Stimulated activated CD4-positive, alpha-beta T cell treated with anti-CD3 and anti-CD28 coated beads, Interleukin-1b, Interleukin-23, amount 100 ng/mL, for 4 hours (primary cell): Measurements from ENCODE around the gene DPYSL3.

Experiments used
- DNase-seq, 2 donors: peaks; one replicate each; pipeline ENCODE4 v3.0.0-alpha.2; 2020; ENCODE audit warnings: low read depth in 2 of 2

The DPYSL3 gene

DNA sequence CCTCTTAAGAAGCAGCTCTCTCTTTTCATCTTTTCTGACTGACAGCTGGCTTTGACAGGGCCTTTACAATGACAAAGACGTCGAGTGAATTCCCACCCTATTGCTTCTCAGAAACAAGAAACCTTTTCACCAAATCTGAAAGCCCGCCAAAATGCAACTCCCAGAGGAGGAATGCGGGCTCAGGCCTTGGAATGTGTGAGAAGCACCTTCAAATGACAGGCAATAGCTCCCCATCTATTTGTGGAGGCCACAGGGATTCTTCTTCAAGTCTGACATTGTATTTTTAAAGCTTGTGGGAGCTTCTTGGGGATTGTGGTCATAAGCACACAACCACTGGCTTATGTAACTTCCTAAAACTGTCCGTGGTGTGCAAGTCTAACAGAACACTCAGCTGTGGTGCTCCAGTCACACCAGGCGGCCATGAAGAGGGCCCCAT, 72.7 kb downstream of the DPYSL3 start:
- no peak for DNase-seq

DNA sequence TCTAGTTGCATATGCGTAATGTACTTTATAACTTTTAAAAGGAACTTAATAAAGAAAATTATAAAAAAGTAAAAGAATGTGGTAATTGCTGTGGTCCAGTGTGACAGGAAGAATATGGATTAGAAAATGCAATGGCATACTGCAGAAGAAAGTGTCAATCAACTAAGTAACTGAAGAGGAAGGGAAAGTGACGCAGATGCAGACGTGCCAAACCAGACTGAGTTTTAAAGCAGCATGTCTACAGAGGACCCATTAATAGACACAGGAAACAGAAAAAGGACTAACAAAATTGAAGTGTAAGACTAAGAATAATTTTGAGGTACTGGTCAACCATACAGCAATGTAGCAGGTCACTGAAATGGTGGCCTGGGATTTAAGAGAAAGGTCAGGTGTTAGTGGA, 73.3 kb downstream of the DPYSL3 start:
- no peak for DNase-seq

DNA sequence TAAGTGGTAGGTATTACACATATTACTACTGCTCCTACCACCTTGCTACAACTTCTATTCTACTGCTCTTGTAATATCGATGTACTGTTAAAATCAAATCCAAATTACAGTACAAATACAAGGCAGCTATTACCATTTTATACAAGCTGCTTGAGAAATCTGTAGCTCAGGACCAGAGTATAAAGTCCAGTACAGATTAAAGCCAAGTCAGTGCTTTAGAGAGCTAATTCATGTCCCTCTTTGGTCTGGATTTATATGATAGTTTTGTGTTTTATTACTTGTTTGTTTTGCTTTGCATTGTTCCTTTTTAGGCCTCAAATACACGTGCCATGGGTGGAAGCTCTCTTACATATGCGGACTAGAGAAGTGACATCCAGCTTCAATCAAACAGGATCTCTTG, 75.8 kb downstream of the DPYSL3 start:
- no peak for DNase-seq

DNA sequence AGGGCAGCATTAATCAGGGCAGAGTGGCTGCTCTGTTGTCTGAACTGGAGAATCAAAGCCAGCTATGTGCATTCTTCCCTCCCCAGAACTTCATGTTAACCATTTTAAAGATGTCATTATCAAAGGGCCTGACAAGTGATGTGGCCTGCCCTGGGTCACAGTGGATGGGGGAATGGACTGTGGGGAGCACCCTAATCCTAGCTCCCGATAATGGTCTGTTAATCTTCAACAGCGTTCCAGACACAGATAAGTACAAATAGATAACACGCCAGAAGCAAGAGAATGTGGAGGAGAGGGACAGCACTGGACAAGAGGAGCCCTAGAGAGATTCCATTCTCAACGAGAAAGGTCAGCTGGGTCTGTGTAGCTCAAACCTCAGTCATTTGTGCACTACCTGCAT, 77.5 kb downstream of the DPYSL3 start:
- no peak for DNase-seq

DNA sequence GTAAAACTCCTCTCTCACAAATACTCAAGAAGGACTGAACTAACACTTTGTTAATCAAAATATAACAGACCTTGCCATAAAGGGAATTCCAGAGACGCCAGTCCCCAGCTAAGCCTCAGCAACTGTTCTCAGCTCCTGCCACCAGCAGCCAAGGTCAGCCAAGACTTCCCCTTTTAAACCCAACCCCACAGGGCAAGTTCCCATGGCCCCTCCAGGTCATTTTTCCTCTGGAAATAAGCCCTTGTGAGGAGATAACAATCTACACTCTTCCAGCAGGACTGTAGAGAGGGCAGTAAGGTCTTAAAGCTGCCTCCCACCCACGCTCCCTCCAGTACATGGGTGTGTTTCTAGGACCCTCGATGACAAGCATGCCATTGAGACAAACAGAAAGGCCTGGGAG, 78.3 kb downstream of the DPYSL3 start:
- DNase-seq = no peak

DNA sequence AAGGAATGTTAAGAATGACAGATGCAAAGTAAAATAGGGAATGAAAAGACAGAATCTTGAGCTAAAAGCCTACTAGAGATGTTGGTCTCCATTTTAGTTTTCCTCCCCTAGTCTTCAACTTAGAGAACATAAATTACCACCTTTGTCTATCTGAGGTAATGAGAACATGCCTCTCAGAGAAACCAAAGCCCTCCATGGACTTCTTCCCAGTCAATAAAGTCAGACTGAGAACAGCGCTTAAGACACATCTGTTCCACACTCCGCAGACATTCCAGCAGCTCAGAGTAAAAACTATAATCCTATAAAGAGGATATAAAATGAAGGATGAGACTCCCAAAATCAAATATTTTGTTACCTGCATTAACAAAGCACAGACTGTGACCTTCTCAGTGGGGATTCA, 79.2 kb downstream of the DPYSL3 start:
- DNase-seq = no peak

DNA sequence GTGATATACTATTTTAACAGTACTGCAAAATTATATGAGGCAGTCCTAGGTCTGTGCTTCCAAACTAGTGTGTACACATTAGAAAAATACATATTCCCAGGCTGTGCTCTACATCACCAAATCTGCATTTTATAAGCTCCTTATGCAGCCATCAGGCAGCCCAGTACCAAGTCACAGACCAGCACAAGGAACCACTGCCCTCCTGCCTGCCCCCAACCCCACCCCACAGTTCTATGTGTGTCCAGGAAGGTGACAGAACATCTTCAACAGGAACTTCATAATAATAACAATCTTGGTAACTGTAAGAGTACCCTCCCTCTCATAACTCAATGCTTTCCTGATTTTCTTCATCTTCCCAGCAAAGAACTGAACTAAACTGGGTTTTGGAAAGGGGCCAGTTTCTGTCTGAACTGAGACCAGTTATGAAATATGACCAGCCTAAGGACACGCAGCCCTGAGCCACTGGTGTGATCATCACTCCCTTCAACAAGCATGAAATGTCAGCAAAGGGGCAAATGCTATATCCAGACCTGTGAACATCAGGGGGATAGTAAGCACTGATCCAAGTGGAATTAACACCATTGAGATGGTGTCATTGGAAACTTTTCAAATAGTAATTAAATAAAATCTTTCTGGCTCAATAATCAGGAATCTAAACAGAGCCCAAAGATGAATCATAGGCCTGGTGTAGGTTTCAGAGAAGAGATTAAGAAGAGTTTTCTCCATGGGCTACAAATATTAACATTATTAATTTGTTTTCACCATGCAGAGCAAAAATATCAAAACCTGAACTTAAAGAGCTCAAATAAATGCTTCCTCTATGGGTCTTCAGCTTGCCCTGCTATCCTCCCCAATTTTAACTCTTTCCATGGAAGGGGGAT, 82.1 kb downstream of the DPYSL3 start:
- DNase-seq = no peak

DNA sequence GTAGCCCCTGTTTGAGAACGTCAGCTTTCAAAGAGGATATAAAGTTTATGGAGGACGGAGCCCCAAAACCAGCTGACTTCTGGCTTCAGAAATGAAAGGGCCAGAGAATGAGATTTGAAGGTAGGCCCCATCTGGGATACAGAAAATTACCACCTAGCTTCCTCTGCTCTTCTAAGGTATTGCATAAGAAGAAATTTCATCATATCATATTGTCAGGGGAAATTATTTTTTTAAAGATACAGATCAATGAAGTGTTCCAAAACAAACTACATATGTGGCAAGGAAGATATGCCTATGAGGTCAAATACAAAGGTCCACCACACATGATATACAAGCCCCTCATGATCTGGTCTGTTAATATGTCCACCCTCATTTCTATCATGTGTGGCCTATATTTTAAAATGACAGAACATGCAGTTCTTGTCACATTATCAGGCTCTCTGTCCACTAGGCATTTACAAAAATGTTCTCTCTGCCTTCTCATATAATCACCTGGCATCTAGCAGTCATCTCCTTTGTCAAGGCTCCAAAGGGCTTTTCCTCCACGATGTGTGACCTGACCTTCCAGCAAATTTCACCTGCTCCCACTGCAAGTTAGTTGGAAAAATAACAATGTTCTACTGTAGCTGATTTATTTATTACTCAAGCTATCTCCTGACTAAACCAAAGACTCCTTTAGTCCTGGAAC, 83.1 kb downstream of the DPYSL3 start:
- DNase-seq = no peak

DNA sequence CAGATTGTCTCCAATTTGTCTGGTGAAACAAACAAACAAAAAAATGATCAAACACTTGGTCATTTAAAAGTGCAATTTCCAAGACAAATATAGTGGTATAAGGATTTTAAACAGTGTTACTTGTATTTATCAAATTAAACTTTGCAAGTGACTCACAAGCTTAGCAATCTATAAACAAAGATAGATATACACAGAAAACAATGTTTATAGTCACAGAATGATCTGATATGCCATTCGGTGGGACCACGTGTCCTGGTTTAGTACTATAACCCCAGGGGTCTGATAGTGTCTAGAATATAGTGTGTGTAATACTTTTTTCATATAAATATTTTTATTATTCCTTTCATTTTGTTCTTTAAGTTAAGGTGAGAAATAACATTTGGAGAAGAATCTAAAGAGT, 91.3 kb downstream of the DPYSL3 start:
- DNase-seq = no peak

DNA sequence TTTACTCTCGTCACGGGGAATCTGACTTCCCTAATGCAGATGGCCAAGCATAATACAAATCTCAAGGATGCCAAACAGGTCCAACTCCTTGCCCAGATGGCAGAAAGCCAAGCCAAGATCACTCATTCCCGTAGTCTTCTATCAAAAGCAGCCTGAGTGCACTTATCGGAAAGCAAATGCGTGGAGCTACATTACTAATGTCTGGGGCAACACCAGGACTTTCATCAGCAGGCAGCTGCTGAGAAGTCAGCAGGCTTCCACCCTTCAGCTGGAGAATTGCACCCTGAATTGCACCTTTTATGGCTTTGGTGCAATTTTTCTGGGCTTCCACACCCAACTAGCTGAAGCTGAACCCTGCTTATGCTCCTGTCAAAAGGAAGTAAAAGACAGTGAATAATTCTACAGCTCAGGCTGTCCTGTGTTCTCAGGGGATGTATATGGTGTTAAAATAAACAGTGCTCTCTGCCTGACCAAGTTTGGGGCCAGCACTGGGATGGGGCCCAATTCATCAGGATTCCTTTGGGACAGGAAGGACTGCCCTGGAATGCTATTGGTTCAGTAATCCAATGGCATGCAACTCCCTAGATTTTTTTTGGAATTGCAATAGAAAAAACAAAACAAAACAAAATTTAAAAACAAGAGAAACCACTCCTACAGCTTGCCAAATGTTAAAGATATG, 92.6 kb downstream of the DPYSL3 start:
- DNase-seq = no peak

DNA sequence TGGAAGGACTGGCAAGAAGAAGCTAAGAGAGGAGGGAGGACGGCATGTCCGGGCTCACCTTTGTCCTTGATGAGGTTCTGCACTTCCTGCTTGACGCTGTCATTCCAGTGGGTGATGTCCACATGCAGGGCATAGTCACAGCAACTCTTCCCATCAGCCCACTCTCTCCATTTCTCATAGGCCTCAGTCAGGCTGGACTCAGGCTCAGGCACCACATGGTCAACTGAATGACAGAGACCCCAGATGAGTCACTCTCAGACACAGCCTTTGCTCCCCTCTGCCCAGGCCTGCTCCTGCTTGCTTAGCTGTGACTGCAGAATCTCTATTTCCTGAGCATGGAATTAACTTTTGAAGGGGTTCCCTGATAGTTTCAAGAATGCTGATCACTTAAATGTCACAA, 94.2 kb downstream of the DPYSL3 start:
- no peak for DNase-seq

DNA sequence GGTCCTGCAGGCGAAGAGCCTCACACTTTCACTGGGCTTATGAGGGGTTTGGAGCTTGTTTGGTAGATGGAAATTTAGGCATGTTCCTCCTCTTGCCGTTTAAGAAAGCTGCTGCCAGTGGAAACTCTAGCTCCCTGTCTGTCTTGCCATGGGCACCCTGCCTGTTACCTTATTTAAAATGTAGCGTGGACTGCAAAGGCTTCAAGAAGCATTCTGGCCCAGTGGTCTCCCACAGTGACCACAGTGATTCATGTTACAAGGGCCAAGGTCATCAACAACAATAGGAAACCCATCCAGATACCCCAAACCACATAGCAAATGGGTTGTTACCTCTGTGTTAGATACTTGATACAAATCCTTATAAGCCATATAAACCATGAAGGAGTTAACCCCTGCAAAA, 96.6 kb downstream of the DPYSL3 start:
- DNase-seq = no peak

DNA sequence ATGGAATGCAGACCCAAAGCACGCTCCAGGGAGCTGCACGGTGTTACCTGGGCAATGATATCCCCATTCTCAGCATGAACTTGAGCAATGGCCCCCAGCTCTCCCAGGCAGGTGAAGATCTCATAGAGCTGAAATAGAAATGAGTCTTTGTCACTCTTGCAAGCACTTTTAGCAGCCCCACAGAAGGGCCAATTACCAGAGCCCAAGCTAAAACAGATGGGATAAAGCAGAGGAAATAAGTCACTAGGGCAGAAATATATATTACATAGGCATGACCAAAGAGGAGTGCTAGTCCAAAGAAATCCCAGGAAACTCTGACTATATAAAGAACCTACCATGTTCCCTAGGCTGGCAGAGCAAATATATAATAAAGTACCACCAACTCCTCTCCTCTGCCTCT, 97.3 kb downstream of the DPYSL3 start:
- no peak for DNase-seq

DNA sequence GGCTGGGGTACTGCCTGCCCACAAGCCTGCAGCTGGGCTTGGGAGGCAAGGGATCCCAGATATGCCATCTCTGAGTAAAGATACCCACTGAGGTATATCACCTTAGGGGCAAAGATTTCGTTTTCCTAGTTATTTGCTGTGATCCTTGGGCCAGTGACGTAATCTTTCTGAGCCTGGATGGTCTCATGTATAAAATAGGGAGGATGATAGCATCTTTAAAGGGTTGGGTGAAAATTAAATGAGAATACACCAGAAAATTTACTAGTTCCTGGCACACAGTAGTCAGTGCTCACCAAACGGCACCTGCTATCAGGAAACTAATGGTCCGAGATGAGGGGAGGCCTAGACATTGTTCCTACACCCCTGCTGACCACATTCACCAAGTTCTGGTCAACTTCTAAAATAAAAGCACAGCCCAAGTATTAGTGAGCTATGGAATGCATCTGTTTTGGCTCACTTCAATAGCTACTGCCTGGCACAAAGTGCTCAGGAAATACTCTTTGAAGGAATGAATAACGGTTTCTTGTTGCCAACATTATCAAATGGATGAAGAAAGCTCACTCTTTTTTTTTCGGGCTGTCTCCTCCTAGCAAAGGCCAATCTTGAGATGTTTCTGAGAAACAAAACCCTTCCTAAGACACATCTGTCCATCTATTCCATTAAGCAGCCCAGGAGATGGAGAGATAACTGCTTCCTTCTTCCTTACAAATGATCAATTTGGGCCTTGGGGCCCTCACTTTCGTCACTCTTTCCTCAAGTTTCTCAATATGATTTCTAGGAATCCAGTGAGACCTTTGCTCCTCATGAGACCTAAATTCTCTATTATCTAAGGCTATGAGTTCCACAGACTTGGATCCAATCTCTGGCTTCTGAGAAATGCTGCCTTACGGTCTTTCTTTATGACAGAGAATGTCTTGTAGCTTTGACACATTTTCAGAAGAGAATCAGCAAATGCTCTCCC, 98.2 kb downstream of the DPYSL3 start:
- no peak for DNase-seq

DNA sequence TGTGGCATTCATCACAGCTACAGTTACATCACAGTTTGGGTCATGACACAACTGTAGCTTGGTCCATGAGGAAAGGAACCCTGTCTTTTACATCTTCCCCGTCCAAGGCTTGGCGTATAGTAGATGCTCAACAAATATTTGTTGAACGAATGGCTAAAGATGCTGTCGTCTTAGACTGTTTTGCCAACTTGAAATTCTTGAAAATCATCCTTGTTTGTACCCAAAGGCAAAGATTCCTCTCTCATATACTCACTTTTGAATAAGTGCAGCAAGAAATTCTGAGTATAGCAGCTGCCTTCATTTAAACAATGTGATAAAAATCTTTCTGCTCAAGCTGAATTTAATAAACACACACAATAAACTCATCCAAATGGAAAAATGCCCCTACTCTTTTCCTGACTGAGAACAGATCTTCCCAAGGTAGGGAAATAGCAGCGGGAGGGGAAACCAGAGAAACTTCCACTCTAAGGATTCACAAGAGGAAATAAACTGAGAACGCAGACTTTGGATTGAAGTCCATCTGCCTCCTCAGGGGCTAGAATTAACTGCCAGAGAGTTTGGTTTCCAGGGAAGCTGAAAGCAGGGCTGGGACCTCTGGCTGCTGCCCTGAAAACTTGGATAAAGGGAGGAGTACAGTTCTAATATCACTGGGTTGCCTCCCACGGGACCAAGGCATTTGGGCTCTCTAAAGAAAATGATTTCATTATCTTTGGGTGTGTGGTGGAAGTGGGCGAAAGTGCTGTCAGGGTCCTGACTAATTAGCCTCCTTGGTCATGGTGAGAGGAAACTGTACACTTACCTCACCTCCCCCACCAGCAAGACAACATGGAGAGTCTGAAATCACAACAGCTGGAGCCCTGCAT, 99.1 kb downstream of the DPYSL3 start:
- DNase-seq = no peak

DNA sequence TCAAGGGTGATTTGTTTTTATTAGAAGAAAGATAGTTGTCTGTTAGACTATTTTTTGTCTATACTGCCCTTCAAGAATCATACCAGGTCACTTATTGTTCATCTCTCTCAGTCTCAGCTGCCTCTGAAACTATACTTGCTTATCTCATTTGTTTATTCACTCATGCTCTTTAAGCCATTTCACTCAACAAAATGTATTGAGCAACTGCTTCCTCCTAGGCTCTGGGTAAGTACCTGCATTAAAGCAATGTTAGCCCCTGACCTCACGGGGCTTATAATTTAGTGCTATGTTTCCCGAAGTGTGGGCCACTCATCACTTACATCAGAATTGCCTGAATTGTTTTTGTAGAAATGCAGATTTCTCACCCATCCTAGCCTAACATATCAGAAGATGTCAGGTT, 100.9 kb downstream of the DPYSL3 start:
- DNase-seq = no peak

DNA sequence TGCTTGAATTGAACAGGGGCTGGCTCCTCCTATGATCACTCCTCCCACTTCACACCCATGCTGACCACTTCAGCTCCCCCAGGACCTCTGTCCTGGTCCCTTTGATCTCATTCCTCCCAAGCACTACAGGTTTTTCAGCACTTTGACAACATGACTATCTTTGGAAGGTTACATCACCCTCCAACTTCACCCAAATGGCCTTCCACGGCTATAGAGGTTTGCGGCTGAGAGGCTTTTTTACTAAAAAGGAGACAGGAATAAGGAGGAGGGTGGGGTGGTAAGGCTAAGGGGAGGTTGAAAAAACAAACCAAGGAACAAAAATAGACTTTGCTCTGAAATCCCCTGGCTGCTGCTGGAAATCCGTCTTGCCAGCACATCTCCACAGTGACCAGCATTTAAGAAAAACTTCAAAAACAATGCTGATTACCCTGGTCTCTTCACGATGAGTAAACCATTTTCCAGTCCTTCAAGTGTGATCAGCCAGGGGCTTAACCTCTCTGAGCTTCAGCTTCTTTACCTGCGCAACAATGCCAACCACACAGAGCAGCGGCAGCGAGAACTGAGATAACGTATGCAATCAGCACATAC, 102.7 kb downstream of the DPYSL3 start:
- no peak for DNase-seq

DNA sequence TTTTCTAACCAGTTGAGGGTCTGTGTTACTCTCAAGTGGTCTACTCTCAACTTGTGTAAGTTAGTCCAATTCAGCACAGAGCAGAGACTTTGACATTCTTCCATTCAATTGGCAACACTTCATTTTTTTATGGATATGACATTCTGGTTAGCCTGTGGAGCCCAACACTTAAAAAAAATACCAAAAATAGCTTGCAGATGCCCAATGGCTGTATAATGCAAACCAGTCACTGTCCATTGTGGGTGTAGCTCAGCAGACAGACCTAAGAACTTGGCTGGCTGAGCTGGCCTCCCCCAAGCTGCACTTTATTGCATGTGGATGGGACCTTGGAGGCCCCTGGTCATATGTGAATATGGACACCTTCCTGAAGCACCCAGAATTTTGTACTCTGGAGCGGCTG, 103.2 kb downstream of the DPYSL3 start:
- no peak for DNase-seq

DNA sequence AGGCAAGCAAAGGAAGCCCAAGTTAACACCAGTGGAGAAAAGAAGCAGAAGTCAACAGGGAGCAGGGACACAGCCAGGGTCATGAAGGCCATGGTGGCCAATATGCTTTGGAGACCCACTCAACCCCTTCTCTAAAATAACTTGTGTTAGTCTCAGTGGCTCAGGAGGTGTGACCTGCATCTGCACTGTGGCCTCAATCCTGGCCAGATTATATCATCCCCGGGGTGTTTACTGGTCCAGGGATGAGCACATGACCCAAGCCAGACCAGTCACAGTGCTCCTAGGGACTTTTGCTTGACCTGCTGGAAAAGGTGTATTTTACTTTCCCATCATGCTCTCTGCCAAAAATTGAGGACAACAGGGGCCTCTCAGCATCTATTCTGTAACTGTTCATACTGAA, 105.2 kb downstream of the DPYSL3 start:
- no peak for DNase-seq
